HG03558 (cell line): Measurements from ENCODE around the gene C5AR1.
"Not testable (repeated sequence)": the region's sequence is repeated elsewhere in the genome, so short reads cannot be mapped to it uniquely, and the experiment has no call there.

Experiments used
- ATAC-seq: cut with Tn5 transposase; IDR thresholded peaks from one replicate; pipeline ENCODE4 v1.9.1; 2021; ENCODE audit warnings: moderate number of reproducible peaks; ENCODE audit not compliant: unreplicated experiment; ENCODE audit errors: extremely low read depth

The C5AR1 gene

GRCh38 chr19:47283405-47284059, 26.1 kb upstream of the C5AR1 start:
- ATAC-seq, result no peak

- no peak for ATAC-seq
Measured at GRCh38 chr19:47284324-47284899, 25.2 kb upstream of the C5AR1 start.

DNA sequence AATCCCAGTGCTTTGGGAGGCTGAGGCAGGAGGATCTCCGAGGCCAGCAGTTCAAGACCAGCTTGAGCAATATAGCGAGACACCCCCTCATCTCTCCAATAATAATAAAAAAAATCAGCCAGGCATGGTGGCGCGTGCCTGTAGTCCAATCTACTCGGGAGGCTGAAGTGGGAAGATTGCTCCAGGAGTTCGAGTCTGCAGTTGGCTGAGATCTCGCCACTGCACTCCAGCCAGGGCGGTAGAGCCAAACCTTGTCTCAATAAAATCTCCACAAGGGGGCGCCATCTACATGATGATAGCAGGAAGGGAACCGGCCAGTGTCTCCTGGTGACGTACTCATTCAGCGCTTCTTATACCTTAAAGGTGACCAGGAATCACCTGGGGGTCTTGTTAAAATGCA, 13.6 kb upstream of the C5AR1 start:
- no peak for ATAC-seq

- not testable (repeated sequence) for ATAC-seq
Measured at GRCh38 chr19:47300867-47301266, 8.8 kb upstream of the C5AR1 start.

DNA sequence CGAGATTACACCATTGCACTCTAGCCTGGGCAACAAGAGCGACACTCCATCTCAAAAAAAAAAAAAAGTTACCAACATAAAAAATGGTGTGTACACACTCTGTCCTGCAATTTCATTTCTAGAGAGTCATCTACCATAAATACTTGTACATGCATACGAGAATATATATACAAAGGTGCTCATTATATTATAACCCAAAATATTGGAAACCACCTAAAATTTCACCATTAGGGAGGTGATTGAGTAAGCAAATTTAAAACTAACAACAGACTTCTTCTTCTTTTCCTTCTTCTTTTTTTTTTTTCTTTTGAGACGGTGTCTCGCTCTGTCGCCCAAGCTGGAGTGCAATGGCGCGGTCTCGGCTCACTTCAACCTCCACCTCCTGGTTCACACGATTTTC, 7.4 kb upstream of the C5AR1 start:
- no peak for ATAC-seq

DNA sequence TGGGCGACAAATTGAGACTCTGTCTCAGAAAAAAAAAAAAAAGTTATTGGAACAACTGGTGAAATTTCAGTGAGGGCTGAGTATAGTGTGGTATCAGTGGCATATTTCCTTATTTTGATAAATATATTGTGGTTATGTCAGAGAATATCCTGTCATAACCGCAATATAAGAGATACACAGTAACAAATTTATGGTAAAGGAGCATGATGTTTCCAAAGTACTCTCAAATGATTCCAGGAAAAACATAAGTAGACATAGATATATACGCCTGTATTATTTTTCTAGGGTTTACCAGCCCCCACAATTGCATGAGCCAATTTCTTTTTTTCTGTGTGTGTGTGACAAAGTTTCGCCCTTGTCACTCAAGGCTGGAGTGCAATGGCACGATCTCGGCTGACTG, 5.7 kb upstream of the C5AR1 start:
- no peak for ATAC-seq

DNA sequence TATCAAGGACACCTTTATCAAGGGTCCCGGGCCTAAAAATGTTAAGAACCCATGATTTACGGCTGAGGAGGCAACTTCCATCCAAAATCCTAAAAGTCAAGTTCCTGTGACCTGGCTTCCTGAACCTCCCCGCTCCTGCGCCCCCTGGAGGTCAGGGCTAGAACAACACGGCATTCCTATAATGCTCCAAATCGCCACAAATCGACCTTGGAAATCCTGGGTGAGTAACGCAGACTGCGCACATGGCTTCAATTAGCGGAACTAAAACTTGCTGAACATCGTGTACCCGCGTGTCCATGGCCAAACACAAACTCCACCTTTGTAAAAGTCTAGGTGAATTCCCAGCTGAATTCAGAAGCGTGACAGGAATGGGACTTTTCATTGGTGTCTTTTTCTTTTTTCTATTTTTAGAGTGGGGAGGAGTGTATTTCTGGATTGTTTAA, 4.3 kb upstream of the C5AR1 start:
- ATAC-seq, result no peak

GRCh38 chr19:47306303-47306702, 3.4 kb upstream of the C5AR1 start:
- ATAC-seq, result no peak

- ATAC-seq, result no peak
Measured at GRCh38 chr19:47309038-47309437, 623 bp upstream of the C5AR1 start.

- no peak for ATAC-seq
Measured at GRCh38 chr19:47310323-47310722, 662 bp downstream of the C5AR1 start.

DNA sequence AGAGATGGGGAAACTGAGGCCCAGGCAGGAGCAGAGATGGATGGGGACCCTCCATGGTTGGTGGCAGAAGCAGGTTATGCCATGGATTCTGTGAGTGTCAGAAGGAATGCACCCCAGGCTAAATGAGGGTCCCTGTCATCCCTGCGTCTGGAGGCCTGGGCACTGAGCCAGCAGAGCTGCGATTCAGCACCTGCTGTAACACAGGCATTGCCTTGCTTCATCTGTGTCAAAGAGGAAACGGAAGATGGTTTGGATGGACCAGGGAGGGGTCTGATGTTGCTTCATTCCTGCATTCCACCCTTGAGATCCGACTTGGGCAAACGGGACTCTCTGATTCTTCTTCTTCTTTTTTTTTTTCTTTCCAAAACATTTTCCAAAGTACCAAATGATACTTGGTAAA, 1.2 kb downstream of the C5AR1 start:
- ATAC-seq, result no peak

DNA sequence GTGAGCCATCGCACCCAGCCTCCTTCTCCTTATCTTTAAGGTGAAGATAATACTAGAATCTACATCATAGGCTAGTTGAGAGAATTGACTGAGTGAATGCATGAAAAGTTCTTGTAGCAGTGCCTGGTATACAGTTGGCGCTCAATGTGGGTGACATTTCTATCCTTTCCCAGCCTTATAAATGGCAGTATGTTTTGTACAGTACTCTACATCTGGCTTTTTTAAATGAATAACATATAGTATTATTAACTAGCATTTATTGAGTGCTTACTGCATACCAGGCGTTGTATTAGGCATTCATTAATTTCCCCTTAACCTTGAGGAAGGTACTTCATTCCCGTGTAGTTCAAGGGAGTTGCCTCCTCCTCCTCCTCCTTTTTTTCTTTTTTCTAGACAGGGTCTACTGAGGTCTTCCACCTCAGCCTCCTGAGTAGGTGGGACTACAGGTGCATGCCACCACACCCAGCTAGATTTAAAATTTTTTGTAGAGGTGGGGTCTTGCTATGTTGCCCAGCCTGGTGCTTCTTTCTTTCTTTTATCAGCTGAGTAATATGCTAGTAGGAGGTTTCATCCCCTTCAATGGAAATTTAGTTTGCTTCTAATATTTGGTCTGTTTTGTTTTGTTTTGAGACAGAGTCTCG, 2.8 kb downstream of the C5AR1 start:
- ATAC-seq, result no peak

- no peak for ATAC-seq
Measured at GRCh38 chr19:47313754-47314295, 4.2 kb downstream of the C5AR1 start.

DNA sequence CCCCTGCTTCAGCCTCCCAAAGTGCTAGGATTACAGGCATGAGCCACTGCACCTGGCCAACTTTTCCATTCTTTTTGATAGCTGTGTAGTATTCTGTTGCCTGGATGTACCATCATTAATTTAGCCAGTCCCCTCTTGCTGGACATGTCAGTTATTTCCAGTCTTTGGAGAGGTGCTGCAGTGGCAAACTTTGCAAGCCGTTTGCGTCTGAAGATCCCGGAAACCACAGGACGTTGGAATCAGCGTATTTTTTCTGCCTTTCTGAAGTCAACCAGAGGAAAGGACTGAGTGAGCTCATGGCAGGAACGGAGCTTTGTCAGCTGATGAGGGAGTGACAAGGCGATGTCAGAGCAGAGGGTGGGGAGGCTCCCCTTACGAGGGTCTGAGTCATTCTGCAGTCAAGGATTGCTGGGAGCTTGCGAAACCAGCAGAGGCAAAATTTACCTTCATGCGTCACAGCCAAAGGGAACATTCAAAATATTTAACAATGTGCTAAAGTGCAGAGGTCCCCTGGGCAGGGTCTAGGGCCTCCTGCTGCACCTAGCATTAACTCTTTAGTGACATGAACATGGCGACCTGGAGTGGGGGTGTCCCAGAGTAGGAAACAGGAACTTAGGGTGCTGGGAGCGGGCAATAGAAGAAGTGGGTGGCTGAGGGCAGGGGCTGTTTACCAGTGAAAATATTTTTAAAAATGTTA, 5.6 kb downstream of the C5AR1 start:
- no peak for ATAC-seq

DNA sequence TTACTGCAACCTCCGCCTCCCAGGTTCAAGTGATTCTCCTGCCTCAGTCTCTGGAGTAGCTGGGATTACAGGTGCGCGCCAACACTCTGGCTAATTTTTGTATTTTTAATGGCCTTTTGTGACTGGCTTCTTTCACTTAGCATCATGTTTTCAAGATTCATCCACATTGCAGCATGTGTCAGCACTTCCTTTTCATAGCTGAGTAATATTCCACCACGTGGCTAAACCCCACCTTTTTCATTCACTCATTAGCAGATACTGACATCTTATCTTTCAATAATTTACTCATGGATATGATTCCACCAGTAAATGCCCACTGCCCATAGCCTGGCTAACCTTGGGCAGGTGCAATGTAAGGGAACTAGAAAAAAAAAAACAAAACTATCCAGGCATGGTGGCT, 6.9 kb downstream of the C5AR1 start:
- no peak for ATAC-seq

GRCh38 chr19:47319923-47320871, 10.5 kb downstream of the C5AR1 start:
- ATAC-seq, result no peak

GRCh38 chr19:47321630-47322029, 12.0 kb downstream of the C5AR1 start:
- ATAC-seq, result no peak

DNA sequence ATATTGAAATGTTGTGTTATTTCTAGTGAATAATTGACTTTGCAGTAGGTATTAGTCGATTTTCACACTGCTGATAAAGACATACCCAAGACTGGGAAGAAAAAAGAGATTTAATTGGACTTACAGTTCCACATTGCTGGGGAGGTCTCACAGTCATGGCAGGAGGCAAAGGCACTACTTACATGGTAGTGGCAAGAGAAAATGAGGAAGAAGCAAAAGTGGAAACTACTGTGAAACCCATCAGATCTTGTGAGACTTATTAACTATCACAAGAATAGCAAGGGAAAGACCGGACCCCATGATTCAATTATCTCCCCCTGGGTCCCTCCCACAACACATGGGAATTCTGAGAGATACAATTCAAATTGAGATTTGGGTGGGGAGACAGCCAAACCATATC, 12.4 kb downstream of the C5AR1 start:
- ATAC-seq, result no peak

DNA sequence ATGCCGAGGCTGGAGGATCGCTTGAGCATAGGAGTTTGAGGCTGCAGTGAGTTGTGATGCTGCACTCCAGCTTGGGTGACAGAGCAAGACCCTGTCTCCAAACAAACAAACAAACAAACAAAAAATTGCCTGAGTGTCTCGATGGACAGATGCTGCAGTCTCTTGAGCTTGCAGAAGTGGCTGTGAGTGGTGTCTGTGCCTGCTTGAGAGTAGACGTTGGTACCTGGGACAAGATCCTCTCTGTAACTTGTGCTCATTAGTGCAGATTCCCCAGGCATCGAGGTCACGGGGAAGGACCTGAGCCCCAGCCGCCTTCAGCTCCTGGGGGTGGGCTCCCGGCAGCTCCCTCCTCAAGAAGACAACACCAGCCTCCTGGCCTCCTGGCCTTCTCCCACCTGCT, 13.7 kb downstream of the C5AR1 start:
- ATAC-seq, result no peak

DNA sequence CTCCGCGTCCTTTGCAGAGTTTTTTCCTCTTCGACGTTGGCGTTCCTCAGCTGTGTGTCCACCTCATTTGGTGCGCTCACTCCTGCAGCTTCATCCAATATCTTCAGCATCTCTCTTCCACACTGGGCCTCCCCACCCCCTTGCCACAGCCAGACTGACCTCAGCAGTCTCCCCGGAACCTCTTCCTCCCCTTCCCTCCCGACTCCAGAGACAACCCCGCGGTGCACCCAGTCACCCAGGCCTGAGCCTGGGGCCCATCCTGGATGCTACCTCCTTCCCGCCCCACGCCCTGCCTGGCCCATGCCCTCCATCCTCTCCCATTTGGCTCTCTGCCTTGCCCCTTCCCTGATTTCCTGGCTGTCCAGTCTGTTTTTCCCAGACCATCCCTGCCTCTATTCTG, 14.2 kb downstream of the C5AR1 start:
- no peak for ATAC-seq
